ENCODE data around the gene TMEM108.

- no peak for TF ChIP-seq CTCF (IDR thresholded peaks at IDR 0.05; ENCODE audit: poor library complexity, severe bottlenecking)
- no peak for TF ChIP-seq EZH2 (IDR thresholded peaks at IDR 0.05; ENCODE audit: borderline replicate concordance, insufficient read depth, low read length, poor library complexity, severe bottlenecking)
- no peak for TF ChIP-seq EP300 (conservative IDR thresholded peaks at IDR 0.05; ENCODE audit: poor library complexity, severe bottlenecking)
- TF ChIP-seq POLR2AphosphoS5 (IDR thresholded peaks at IDR 0.05): no peak
- no peak for TF ChIP-seq MXI1 (conservative IDR thresholded peaks at IDR 0.05; ENCODE audit: poor library complexity, severe bottlenecking)
- no peak for TF ChIP-seq SMC3 (conservative IDR thresholded peaks at IDR 0.05; ENCODE audit: poor library complexity)
These were observed 366.7 kb downstream of the TMEM108 start for GRCh38 chr3:133404920-133405319.

Data from neural cell (in vitro differentiated cells).